K562 (cell line): ENCODE measurements around the gene DOLPP1. TPM values are rescaled to one million over a fixed set of nuclear protein-coding genes. Genes with fewer than 3 reads are reported as not detected.

Experiments used
- CAMTA2 ChIP-seq: fragments of 250-450 bp; sonication (Bioruptor Pico); conservative IDR thresholded peaks from 2 replicates; pipeline ENCODE4 v1.5.1; 2022
- HNRNPUL1 ChIP-seq: fragments of 200-400 bp; formaldehyde crosslinking; IDR thresholded peaks from 2 replicates; pipeline ENCODE4 v1.6.1; 2017; ENCODE audit warnings: low read length
- NFATC3 ChIP-seq: fragments of 450-650 bp; IDR thresholded peaks from 2 replicates; pipeline ENCODE4 v1.6.1; 2017; ENCODE audit warnings: mild to moderate bottlenecking
- RBM14 ChIP-seq: fragments of 200-400 bp; formaldehyde crosslinking; IDR thresholded peaks from 2 replicates; pipeline ENCODE4 v1.6.1; 2018; ENCODE audit warnings: low read depth, mild to moderate bottlenecking, low read length, moderate library complexity, borderline replicate concordance; ENCODE audit not compliant: insufficient read depth
- SETDB1 ChIP-seq: IDR thresholded peaks from one replicate; pipeline ENCODE4 v1.6.1; 2012; ENCODE audit warnings: low read length, control low read depth, inconsistent platforms
- SRSF9 ChIP-seq: fragments of 200-400 bp; formaldehyde crosslinking; IDR thresholded peaks from 2 replicates; pipeline ENCODE4 v1.6.1; 2017; ENCODE audit warnings: low read depth, low read length, borderline replicate concordance
- TCF7L2 ChIP-seq: fragments of 150-350 bp; IDR thresholded peaks from 2 replicates; pipeline ENCODE4 v1.6.1; 2016; ENCODE audit warnings: low read depth, mild to moderate bottlenecking, low read length, moderate library complexity
- ZNF586 ChIP-seq: fragments of 450-650 bp; formaldehyde crosslinking; conservative IDR thresholded peaks from 2 replicates; pipeline ENCODE4 v1.4.0; 2020; ENCODE audit warnings: mild to moderate bottlenecking, moderate library complexity
- ZNF77 ChIP-seq: fragments of 250-450 bp; sonication (Bioruptor Pico); IDR thresholded peaks from 2 replicates; pipeline ENCODE4 v1.5.0; 2020
- polyA plus RNA-seq, 8 experiments: library from polyadenylated mRNA; depleted of rRNA in 4 of 8; stranded (reverse) in 5 of 8; unstranded in 3 of 8; fragments of >200 nt; fragmentation: Nextera tagmentation in 2 of 8; fragmentation: Illumina TruSeq in 1 of 8; extraction: Ambion mirVana in 2 of 8; extraction: Trizol in 1 of 8; gene quantifications; 2 replicates each; pipeline versions ENCODE4 v1.2.1 to v1.2.3, GENCODE V29; 2011 to 2014; ENCODE audit warnings: inconsistent platforms in 1 of 8, missing spikeins in 1 of 8
- total RNA-seq, 7 experiments: library from RNA; depleted of rRNA in 6 of 7; stranded (reverse); fragments of >200 nt in 6 of 7; fragmentation: Illumina TruSeq in 2 of 7; extraction: Trizol in 2 of 7; gene quantifications; 2 replicates each; pipeline versions ENCODE4 v1.2.1 to v1.2.3, GENCODE V29; 2011 to 2021; ENCODE audit warnings: low replicate concordance in 1 of 7
- TF ChIP-seq, protein P1 (sequence below), 2 experiments: fragments of 450-650 bp; formaldehyde crosslinking in 1 of 2; IDR thresholded peaks; 2 replicates each; pipeline versions ENCODE4 v1.4.0 to v1.6.1; 2014 to 2020; ENCODE audit warnings: mild to moderate bottlenecking in 2 of 2, borderline replicate concordance in 1 of 2, low read depth in 1 of 2
- TF ChIP-seq, protein P2 (sequence below): fragments of 250-450 bp; sonication (Bioruptor Pico); IDR thresholded peaks from 2 replicates; pipeline ENCODE4 v1.4.0; 2020; ENCODE audit warnings: mild to moderate bottlenecking
- TF ChIP-seq, protein P3 (sequence below): sonication (generic); formaldehyde crosslinking; IDR thresholded peaks from 2 replicates; pipeline ENCODE4 v1.8.1; 2023; ENCODE audit warnings: mild to moderate bottlenecking, missing genetic modification reagents
- TF ChIP-seq, protein P4 (sequence below): fragments of 450-650 bp; formaldehyde crosslinking; IDR thresholded peaks from 2 replicates; pipeline ENCODE4 v1.4.0; 2020; ENCODE audit warnings: mild to moderate bottlenecking, mixed read lengths

Gene DOLPP1
- total and polyA plus RNA-seq, 9 of the 15 experiments (the other 6 are each of a cell fraction or from before 2014, with no cell fraction given): 3.0 to 39.8 (median 30.5) TPM

DNA sequence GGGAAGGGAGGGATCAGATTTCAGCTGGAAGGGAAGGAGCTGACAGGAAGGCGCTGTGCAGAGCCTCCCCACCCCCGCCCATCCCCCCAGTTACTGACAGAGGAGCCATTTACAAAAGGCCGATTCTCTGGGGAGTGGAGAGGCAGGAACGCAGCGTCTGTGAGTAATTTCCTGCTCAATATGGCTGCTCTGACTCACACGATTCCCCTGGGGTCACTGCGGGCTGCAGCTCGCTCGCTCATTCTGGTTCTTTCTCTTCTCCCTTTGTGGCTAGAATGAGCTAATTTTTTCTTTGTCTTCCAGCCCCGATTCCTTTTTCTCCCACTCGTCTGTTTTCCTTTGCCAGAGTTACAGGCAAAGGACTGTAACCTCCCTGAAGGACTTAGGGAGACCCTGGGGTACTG lies 59.1 kb downstream of the DOLPP1 start (continued):
- TF ChIP-seq, protein P1, sequence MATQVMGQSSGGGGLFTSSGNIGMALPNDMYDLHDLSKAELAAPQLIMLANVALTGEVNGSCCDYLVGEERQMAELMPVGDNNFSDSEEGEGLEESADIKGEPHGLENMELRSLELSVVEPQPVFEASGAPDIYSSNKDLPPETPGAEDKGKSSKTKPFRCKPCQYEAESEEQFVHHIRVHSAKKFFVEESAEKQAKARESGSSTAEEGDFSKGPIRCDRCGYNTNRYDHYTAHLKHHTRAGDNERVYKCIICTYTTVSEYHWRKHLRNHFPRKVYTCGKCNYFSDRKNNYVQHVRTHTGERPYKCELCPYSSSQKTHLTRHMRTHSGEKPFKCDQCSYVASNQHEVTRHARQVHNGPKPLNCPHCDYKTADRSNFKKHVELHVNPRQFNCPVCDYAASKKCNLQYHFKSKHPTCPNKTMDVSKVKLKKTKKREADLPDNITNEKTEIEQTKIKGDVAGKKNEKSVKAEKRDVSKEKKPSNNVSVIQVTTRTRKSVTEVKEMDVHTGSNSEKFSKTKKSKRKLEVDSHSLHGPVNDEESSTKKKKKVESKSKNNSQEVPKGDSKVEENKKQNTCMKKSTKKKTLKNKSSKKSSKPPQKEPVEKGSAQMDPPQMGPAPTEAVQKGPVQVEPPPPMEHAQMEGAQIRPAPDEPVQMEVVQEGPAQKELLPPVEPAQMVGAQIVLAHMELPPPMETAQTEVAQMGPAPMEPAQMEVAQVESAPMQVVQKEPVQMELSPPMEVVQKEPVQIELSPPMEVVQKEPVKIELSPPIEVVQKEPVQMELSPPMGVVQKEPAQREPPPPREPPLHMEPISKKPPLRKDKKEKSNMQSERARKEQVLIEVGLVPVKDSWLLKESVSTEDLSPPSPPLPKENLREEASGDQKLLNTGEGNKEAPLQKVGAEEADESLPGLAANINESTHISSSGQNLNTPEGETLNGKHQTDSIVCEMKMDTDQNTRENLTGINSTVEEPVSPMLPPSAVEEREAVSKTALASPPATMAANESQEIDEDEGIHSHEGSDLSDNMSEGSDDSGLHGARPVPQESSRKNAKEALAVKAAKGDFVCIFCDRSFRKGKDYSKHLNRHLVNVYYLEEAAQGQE (IDR thresholded peaks at IDR 0.05; ENCODE audit: borderline replicate concordance): peak; percentile 18; the same call in 1 of the 2 replicates
- TF ChIP-seq, protein P1 (CRISPR knock-in tag; IDR thresholded peaks at IDR 0.05; ENCODE audit: low read depth): no peak
- no peak for TF ChIP-seq HNRNPUL1
- TF ChIP-seq, protein P2, sequence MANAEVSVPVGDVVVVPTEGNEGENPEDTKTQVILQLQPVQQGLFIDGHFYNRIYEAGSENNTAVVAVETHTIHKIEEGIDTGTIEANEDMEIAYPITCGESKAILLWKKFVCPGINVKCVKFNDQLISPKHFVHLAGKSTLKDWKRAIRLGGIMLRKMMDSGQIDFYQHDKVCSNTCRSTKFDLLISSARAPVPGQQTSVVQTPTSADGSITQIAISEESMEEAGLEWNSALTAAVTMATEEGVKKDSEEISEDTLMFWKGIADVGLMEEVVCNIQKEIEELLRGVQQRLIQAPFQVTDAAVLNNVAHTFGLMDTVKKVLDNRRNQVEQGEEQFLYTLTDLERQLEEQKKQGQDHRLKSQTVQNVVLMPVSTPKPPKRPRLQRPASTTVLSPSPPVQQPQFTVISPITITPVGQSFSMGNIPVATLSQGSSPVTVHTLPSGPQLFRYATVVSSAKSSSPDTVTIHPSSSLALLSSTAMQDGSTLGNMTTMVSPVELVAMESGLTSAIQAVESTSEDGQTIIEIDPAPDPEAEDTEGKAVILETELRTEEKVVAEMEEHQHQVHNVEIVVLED: no peak
- TF ChIP-seq ZNF586 (CRISPR knock-in tag): no peak
- TF ChIP-seq SETDB1: no peak
- no peak for TF ChIP-seq CAMTA2
- TF ChIP-seq RBM14: no peak
- TF ChIP-seq, protein P3, sequence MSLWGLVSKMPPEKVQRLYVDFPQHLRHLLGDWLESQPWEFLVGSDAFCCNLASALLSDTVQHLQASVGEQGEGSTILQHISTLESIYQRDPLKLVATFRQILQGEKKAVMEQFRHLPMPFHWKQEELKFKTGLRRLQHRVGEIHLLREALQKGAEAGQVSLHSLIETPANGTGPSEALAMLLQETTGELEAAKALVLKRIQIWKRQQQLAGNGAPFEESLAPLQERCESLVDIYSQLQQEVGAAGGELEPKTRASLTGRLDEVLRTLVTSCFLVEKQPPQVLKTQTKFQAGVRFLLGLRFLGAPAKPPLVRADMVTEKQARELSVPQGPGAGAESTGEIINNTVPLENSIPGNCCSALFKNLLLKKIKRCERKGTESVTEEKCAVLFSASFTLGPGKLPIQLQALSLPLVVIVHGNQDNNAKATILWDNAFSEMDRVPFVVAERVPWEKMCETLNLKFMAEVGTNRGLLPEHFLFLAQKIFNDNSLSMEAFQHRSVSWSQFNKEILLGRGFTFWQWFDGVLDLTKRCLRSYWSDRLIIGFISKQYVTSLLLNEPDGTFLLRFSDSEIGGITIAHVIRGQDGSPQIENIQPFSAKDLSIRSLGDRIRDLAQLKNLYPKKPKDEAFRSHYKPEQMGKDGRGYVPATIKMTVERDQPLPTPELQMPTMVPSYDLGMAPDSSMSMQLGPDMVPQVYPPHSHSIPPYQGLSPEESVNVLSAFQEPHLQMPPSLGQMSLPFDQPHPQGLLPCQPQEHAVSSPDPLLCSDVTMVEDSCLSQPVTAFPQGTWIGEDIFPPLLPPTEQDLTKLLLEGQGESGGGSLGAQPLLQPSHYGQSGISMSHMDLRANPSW (CRISPR knock-in tag): no peak
- TF ChIP-seq NFATC3: no peak
- no peak for TF ChIP-seq ZNF77 (CRISPR knock-in tag)
- TF ChIP-seq SRSF9: no peak
- TF ChIP-seq TCF7L2: no peak
- TF ChIP-seq, protein P4, sequence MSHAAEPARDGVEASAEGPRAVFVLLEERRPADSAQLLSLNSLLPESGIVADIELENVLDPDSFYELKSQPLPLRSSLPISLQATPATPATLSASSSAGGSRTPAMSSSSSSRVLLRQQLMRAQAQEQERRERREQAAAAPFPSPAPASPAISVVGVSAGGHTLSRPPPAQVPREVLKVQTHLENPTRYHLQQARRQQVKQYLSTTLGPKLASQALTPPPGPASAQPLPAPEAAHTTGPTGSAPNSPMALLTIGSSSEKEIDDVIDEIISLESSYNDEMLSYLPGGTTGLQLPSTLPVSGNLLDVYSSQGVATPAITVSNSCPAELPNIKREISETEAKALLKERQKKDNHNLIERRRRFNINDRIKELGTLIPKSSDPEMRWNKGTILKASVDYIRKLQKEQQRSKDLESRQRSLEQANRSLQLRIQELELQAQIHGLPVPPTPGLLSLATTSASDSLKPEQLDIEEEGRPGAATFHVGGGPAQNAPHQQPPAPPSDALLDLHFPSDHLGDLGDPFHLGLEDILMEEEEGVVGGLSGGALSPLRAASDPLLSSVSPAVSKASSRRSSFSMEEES (CRISPR knock-in tag): no peak
